ENCODE measurements around the gene SPRR1A.

The SPRR1A gene

GRCh38 chr1:153030895-153031294, 47.0 kb downstream of the SPRR1A start, which contains the start of gene SPRR1B:
SPRR1B (plus strand) TSS chr1:153031203; CDS start chr1:153032346, 1,143 bp downstream.
- DNase-seq (ENCODE audit: low spot score), result no peak

GRCh38 chr1:153032073-153032472, 48.2 kb downstream of the SPRR1A start:
- DNase-seq (ENCODE audit: low spot score), result no peak

GRCh38 chr1:153032677-153033308, 48.9 kb downstream of the SPRR1A start:
- peak; percentile 20 for DNase-seq (ENCODE audit: low spot score)

- no peak for DNase-seq (ENCODE audit: low spot score)
These were observed 51.3 kb downstream of the SPRR1A start for GRCh38 chr1:153035211-153035610.
